GM10847 (cell line): ENCODE measurements around the gene PIM2.
A peak's percentile ranks its signal among the peaks of the same experiment; 100 is the strongest.

Experiments
- POLR2A ChIP-seq: IDR thresholded peaks from 2 replicates; pipeline ENCODE4 v1.6.1; 2011; ENCODE audit not compliant: insufficient read length; ENCODE audit errors: extremely low read depth

PIM2 gene

DNA sequence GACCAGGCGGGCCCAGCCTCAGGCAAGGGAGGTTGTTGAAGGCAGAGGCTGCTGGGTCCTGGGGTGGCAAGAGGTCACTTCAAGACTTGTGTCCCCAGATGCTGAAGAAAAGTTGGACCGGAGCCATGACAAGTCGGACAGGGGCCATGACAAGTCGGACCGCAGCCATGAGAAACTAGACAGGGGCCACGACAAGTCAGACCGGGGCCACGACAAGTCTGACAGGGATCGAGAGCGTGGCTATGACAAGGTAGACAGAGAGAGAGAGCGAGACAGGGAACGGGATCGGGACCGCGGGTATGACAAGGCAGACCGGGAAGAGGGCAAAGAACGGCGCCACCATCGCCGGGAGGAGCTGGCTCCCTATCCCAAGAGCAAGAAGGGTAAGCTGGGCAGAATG lies 16.7 kb downstream of the PIM2 start:
- no peak for TF ChIP-seq POLR2A

DNA sequence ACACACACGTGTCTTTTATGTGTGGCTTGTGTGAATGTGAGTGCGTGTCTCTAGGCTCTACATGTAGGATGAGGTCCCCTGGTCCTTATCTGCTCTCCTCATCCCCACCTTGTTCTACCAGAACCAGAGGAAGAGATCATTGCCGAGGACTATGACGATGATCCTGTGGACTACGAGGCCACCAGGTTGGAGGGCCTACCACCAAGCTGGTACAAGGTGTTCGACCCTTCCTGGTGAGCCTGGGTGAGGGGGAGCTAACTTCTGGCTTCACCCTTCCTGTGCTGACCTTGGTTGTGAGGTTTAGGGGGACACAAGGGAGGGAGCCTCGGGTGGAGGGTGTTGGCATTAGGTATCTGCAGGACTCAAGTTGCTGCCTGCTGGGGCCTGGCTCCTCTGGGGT lies 17.8 kb downstream of the PIM2 start:
- no peak for TF ChIP-seq POLR2A

DNA sequence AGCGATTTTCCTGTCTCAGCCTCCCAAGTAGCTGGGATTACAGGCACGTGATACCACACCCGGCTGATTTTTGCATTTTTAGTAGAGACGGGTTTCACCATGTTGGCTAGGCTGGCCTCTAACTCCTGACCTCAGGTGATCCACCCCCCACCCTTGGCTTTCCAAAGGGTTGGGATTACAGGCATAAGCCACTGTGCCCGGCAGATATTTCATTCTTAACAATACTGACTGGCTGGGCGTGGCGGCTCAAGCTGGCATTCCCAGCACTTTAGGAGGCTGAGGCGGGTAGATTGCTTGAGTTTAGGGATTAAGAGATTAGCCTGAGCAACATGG lies 19.8 kb downstream of the PIM2 start:
- no peak for TF ChIP-seq POLR2A

DNA sequence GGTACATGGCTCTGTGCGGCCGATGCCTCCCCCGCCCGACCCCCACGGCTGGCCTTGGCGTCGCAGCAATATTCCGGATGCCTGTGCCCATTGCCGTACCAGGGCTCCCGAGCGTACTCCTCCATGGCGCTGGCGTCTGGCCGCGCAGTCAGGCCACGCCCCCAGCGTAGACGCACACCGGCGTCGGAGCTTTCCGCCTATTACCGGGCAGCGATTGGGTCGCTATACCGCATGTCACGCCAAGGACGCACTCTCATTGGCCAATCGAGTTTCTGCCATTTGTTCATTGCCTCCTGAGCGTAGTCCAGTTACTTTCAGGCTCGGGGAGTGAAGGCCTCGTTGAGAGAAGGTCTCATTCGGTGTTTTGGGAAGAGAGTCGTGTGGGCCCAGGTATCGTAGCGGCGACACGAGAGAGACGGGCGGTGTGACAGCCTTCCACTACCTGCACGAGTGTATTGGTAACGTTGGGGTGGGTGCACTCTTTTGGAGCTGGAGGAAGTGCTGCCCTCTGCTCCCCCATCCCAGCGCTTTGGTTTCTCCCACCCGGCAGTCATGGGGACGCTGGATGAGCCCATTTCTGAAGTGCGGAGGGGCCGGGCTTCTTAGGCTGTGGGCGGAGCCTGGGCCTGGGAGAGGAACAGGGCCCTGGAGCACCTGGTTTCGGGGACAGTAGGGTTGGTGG lies 21.1 kb downstream of the PIM2 start, which contains the start of the genes PQBP1 and TIMM17B:
Gene PQBP1 (plus strand): TSS at position 306 of the 682 bp plus-strand sequence. CDS start 580 bp downstream, outside the sequence.
Gene TIMM17B (minus strand): TSS at position 144 of the 682 bp plus-strand sequence. CDS start 19 bp downstream, at position 125.
- TF ChIP-seq POLR2A: peak; percentile 61

DNA sequence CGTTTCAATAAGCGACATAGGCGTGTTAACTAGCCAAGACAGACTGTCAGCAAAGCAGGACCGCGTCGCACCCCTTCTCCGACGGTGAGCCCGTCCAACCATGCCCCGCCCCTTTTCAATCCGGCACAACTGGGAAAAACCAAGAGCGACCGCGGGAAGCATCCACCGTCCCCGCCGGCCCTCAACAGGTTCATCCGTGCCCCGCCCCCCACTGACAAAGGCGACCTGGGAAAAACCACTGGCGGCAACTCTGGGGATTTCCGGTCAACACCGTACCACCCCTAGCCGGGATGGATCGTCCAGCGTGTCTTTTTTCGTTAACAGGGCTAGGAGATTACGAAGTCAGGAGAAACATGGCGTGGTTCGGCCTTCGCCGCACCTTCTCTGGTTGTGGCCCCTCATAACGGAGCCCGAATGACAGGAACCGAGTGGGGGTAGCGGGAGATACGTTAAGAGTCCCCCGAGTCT lies 21.6 kb downstream of the PIM2 start:
- TF ChIP-seq POLR2A: no peak

DNA sequence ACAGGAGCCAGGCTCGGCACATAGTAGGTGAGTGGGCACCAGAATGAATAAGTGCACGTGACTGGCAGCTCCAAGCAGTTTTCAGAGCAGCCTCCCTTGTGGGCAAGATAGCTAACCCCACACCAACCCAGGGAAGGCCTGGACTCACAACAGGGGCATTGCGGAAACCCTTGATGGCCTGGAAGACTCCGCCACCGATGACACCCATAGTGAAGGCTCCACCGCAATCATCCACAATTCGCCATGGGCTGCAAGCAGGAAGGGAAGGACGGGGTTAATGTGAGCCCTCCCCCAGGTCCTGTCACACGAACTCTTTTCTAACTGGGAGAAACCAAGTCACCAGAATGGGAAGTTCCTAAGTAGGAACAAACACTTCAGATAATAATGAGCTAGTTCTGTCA lies 22.2 kb downstream of the PIM2 start:
- no peak for TF ChIP-seq POLR2A

DNA sequence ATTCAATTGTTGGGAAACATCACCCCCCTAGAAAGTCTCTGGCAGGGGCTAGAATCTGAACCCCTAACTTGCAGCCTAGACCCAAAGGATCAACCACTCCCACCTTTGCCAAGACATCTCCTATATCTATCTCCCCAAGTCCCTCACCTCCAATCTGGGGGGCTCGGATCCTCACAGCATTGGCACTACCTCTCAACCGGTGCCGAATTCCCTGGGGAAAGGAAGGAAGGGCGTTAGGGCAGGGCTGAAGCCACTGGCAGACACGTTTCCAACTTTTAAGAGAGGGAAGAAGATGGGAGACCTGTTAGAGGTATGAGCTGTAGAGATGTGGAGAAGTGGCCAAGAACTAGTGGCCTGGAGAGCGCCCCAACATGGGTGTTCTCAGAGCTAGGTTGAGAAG lies 23.9 kb downstream of the PIM2 start:
- no peak for TF ChIP-seq POLR2A

DNA sequence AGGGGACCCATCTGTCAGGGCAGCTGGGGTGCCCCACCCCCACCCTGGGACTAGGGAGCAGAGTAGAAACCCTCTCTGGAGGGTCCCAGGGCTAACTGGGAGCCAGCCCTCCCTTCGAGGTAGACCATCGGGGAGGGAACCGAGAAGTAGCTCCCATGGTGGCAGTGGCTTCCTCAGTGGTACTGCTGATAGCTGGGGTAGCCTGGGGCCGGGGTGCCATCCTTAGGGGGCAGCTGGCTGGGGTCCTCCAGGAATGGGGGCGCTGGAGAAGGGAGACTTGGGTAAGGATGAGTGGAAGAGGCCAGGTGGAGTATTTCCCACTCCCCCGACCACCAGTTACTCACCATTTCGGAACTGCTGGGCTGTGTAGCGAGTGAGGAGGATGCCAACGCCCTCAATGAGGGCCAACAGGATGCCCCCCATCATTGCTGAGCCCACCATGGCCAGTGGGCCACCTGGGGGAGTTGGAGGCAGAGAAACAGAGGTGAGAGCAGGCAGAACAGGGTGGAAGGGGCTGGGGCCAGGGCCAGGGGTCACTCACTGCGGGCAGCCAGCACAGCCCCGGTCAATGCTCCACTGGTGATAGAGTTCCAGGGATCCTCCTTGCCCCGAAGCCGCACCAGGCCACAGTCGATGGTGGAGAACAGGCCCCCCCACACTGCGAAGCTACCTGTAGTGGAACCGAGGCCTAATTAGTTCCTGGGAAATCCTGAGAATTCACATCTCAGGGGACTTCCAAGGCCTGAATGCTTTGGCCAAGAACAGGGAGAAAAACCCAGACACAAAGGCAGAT lies 25.1 kb downstream of the PIM2 start:
- TF ChIP-seq POLR2A: no peak

DNA sequence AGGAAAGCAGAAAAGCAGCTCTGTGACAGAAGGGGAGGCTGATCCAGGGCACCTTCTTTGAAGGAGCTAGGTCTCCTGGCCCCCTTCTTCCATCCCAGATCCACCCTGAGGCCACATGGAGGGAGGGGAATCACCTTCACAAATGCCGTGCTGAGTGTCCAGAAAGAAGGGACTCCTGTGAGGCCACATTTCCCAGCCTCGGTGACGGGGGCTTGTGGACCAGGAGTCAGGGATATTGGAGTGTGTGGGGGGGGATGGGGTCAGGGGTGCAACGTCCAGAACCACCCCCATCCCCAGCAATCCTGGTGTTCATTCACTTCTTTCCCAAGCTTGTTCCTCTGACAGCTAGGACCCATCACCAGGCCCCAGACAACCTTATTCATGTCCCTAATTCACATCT lies 25.9 kb downstream of the PIM2 start:
- no peak for TF ChIP-seq POLR2A

DNA sequence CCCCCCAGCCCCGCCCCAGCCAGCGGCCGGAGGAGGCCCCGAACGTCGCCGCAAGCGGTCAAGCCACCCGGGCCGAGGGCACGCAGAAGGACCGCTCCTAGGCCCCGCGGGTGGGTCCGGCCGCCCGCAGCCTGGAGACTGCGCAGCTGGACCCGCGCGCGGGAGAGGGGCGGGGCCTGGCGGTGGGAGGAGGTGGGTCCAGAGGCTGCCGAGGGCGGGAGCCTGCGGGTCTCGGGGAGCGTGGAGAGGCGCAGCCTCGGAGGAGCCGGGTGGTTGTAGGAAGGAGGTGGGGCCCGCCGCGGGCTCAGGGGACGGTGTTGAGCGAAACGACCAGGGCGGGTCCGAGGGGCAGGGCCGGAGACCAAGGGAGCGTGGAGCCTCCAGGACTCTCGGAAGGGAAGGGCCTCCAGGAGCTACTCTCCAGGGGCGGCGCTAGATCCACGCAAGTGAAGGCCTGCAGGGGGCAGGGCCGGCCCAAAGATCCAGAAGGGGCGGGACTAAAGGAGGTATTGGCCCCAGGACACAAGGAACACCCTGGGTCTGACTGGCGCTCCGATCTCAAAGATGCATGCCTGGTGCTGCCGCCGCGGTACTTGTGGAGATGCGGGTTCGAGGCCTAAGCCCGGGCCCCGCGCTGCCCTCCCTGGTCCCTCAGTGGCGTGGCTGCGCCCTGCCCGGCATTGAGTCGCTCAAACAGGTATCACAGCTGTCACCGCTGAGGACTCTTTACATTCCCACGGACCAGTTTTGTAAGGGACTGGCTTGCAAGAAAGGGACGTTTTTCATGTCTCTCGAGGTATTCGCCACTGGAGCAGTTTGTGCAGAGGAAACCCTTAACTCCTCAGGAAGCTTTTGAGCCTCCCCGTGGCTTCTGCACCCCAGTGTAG lies 27.2 kb downstream of the PIM2 start:
- no peak for TF ChIP-seq POLR2A

DNA sequence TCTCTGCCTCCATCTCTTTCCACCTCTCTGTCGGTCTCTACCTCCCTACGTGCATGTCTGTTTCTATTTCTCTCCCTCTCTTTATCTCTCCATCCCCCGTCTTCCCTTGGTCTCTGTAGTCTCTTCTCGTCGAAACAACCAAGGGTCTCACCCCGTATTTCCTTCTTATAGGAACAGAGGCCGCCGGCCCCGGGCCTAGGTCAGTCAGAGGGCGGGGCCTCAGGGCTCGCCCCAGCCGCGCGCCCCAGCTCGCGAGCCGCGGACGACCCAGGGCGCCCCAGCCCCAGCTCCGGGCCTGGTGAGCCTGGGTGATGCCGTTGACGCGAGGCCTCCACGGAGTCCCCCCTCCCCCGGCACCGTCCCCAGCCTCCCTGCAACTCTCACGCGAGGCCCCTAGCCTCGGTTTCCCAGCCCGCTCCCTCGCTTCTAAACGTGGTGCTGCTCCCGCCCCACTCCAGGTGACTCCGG lies 27.9 kb downstream of the PIM2 start:
- TF ChIP-seq POLR2A: no peak

DNA sequence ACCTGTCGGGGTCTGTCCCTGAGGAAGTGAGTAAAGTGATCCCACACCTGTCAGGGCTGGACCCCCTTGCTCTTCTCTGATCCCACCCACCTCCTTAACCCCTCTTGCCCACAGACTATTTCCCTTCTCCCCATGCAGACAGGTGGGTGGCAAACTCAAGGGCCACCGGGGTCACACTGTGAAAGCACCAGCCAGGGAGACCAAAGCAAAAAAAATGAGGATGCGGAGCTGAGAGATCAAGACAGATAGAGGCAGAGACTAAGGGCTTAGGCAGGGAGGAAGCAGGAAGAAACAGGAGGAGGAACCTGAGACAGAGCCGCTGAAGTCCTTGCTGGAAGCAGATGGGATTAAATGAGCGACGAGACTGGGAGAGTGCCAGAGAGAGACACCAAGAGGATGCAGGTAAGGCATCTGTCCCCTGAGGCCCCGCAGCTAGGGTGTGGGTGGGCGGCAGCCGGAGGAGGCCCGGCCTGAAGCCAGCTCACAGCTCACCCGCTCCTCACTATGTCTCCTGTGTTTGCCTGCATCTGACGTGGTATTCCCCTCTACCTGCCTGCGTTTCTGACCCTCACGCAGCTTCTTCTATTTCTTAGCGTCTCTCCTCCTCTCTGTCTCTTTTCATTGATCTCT lies 28.4 kb downstream of the PIM2 start:
- no peak for TF ChIP-seq POLR2A

DNA sequence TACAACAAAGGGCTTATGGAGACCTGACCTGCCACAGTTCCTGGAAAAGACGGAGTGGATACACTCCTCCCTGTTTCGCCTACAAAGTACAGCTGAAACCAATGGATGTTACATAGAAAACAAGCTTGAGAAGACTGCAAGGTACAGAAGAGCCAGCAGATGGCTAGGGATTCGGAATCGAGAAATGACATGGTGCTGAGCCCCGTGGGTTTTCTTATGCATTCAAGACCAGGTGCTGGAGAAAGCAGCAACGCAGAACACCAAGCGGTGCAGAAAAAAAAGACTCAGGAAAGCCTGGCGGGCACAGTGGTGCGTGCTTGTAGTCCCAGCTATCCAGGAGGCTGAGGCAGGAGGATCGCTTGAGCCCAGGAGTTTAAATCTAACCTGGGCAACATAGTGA lies 35.1 kb downstream of the PIM2 start:
- TF ChIP-seq POLR2A: no peak

DNA sequence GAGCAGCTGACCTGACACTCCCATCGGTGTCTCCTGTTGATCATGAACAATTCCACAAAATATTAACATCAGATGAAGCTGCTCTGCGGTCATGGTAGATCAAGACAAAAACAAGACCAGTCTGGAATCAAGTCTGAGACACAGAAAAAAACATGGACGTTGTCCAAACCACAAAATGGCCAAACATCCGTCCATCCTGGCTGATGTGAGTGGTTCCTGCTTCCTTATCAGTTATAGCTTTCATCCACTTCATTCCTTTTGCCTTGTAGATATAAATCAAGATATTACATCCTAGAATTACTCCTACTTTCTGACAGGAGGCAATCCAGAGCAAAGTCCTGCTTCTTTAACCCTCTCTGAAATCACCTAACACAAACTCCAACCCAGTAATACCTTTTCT lies 54.6 kb downstream of the PIM2 start:
- TF ChIP-seq POLR2A: no peak
